Activated CD4-positive, alpha-beta memory T cell treated with anti-CD3 and anti-CD28 coated beads, Interleukin-2, amount 10 ng/mL, durations not matched to agents 7 days and 5 days (primary cell): Measurements from ENCODE around the gene CHD5. TPM values are rescaled to one million over a fixed set of nuclear protein-coding genes. Genes with fewer than 3 reads are reported as not detected.

Experiments
- CTCF ChIA-PET: fragments of 350-600 bp; sonication (Branson Sonifier 250); formaldehyde crosslinking; loops from one replicate; lab custom pipeline; 2021; ENCODE audit warnings: antibody characterized with exemption, inconsistent platforms; lab: Charles Lee
- POLR2A ChIA-PET: fragments of 350-600 bp; sonication (Branson Sonifier 250); formaldehyde crosslinking; loops from one replicate; lab custom pipeline; 2021; ENCODE audit warnings: antibody characterized with exemption; lab: Charles Lee
- DNase-seq: peaks from one replicate; pipeline ENCODE4 v3.0.0-alpha.2; 2020
- H3K27ac Mint-ChIP-seq: one replicate; pipeline ENCODE4 v1.8.0; 2021; ENCODE audit warnings: mild to moderate bottlenecking, mixed read lengths
- H3K27me3 Mint-ChIP-seq: one replicate; pipeline ENCODE4 v1.8.0; 2021; ENCODE audit warnings: mixed read lengths
- H3K36me3 Mint-ChIP-seq: one replicate; pipeline ENCODE4 v1.8.0; 2021; ENCODE audit warnings: low read depth, mixed read lengths
- H3K4me1 Mint-ChIP-seq: one replicate; pipeline ENCODE4 v1.8.0; 2021; ENCODE audit warnings: mixed read lengths
- H3K4me3 Mint-ChIP-seq: one replicate; pipeline ENCODE4 v1.8.0; 2021; ENCODE audit warnings: mild to moderate bottlenecking, mixed read lengths
- H3K9me3 Mint-ChIP-seq: one replicate; pipeline ENCODE4 v1.8.0; 2021; ENCODE audit warnings: mixed read lengths
- total RNA-seq, 2 experiments: library from RNA; stranded (reverse); gene quantifications; one replicate each; pipeline ENCODE4 v1.2.3, GENCODE V29; 2021

CHD5 gene
- total RNA-seq, 2 experiments from 2014 or later: 0.10 to 0.18 TPM

DNA sequence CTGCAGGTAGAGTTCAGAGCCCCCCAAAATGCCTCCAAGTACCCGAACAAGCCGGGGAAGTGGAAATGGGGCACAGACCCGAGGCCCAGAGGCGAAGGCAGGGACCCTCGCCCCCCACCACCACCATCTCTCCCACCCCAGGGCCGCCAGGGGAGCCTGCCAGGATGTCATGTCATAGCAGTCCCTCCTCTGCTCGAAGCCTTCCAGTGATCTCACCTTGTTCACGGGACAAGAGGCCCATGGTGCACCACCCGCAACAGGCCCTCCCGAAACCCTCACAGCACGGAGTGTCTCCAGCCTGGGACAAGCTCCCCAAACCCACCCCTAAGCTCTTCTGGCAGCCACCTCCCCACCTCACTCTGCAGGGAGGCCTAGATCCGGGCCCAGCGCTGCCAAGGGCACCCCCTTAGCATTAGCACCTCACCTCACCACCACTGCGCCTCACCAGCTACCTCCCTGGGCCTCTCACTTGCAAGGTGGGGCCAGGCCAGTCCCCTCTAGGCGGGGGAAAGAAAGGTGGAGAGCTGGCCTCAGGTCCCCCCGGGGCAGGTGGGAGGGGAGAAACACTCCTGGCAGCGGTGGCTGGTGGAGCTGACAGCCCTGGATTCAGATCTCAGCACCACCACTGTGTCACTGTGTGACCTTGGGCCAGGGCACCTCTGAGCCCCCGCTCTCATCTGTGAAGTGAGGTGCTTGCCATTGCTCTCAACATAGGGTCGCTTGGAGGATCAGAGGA, 13.3 kb downstream of the CHD5 start:
- peaks cover 11% of the 10 kb centered on the region for H3K27me3 Mint-ChIP-seq
- DNase-seq: no peak
- ChIA-PET CTCF (no interaction called here), POLR2A (no interaction called here)
- H3K4me3 Mint-ChIP-seq: no peak overlapping the region
- no peak overlapping the region for H3K27ac Mint-ChIP-seq
- no peaks in the 10 kb centered on the region for H3K4me1 Mint-ChIP-seq
- H3K9me3 Mint-ChIP-seq: no peaks in the 10 kb centered on the region
- no peaks in the 10 kb centered on the region for H3K36me3 Mint-ChIP-seq

- Mint-ChIP-seq H3K27ac (no peak overlapping the region), H3K36me3 (no peaks in the 10 kb centered on the region)
Observed at GRCh38 chr1:6166221-6166620, 13.9 kb downstream of the CHD5 start.

DNA sequence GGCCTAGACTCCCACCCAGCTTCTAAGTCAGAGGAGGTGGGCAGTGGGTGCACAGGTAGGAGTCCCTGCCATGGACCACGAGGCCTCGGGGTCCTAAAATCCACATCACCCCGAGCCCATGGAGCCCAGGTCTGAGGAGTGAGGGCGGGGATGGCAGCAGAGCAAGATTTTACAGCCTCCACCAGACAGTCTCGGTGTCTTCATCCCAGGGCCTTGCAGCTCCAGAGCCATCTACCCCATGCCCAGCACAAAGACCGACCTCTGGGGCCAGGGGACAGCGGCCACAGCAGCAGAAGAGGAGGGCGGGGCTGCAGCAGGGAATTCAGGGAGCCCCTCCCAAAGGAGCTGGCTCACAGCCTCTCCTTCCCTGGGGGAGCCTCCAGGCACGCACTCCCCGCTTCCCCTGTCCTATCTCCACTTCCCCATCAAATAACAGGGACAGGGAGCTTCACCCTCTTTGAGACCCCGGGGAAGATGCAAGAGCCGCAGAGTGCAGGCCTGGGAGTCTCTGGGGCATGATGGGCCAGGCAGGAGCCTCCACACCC, 14.6 kb downstream of the CHD5 start:
- Mint-ChIP-seq H3K27ac (no peak overlapping the region), H3K9me3 (no peaks in the 10 kb centered on the region), H3K4me1 (no peaks in the 10 kb centered on the region), H3K36me3 (no peaks in the 10 kb centered on the region), H3K4me3 (no peak overlapping the region), H3K27me3 (peaks cover 13% of the 10 kb centered on the region)
- CTCF ChIA-PET: no interaction called here
- POLR2A ChIA-PET: no interaction called here
- DNase-seq: no peak

More at GRCh38 chr1:6166221-6166620, 13.9 kb downstream of the CHD5 start:
- no peaks in the 10 kb centered on the region for H3K9me3 Mint-ChIP-seq
- H3K27me3 Mint-ChIP-seq: peaks cover 11% of the 10 kb centered on the region
- no peak overlapping the region for H3K4me3 Mint-ChIP-seq
- no peaks in the 10 kb centered on the region for H3K4me1 Mint-ChIP-seq
- POLR2A ChIA-PET: no interaction called here
- DNase-seq: no peak
- CTCF ChIA-PET: no interaction called here

- Mint-ChIP-seq H3K4me1 (no peaks in the 10 kb centered on the region), H3K4me3 (no peak overlapping the region), H3K27ac (no peak overlapping the region), H3K9me3 (no peaks in the 10 kb centered on the region), H3K36me3 (no peaks in the 10 kb centered on the region), H3K27me3 (peaks cover 13% of the 10 kb centered on the region)
- CTCF ChIA-PET: no interaction called here
- POLR2A ChIA-PET: no interaction called here
- DNase-seq: no peak
Observed at GRCh38 chr1:6165027-6165426, 15.1 kb downstream of the CHD5 start.

GRCh38 chr1:6163973-6164617, 16.0 kb downstream of the CHD5 start:
- Mint-ChIP-seq H3K27ac (no peak overlapping the region), H3K4me1 (no peaks in the 10 kb centered on the region), H3K9me3 (no peaks in the 10 kb centered on the region), H3K4me3 (no peak overlapping the region), H3K27me3 (peaks cover 17% of the 10 kb centered on the region), H3K36me3 (no peaks in the 10 kb centered on the region)
- DNase-seq: no peak
- ChIA-PET POLR2A (no interaction called here), CTCF (no interaction called here)

GRCh38 chr1:6163191-6163972, 16.7 kb downstream of the CHD5 start:
- no peak overlapping the region for H3K4me3 Mint-ChIP-seq
- no peaks in the 10 kb centered on the region for H3K36me3 Mint-ChIP-seq
- ChIA-PET POLR2A (no interaction called here), CTCF (no interaction called here)
- no peaks in the 10 kb centered on the region for H3K4me1 Mint-ChIP-seq
- H3K27ac Mint-ChIP-seq: no peak overlapping the region
- H3K27me3 Mint-ChIP-seq: peaks cover 17% of the 10 kb centered on the region
- DNase-seq: no peak
- H3K9me3 Mint-ChIP-seq: no peaks in the 10 kb centered on the region

GRCh38 chr1:6162773-6163172, 17.3 kb downstream of the CHD5 start:
- CTCF ChIA-PET: no interaction called here
- no peak overlapping the region for H3K27ac Mint-ChIP-seq
- H3K27me3 Mint-ChIP-seq: peaks cover 16% of the 10 kb centered on the region
- H3K4me1 Mint-ChIP-seq: peaks cover 2% of the 10 kb centered on the region
- H3K36me3 Mint-ChIP-seq: no peaks in the 10 kb centered on the region
- H3K4me3 Mint-ChIP-seq: no peak overlapping the region
- H3K9me3 Mint-ChIP-seq: no peaks in the 10 kb centered on the region
- no peak for DNase-seq
- POLR2A ChIA-PET: no interaction called here

GRCh38 chr1:6162341-6162740, 17.8 kb downstream of the CHD5 start:
- H3K9me3 Mint-ChIP-seq: no peaks in the 10 kb centered on the region
- H3K4me1 Mint-ChIP-seq: peaks cover 6% of the 10 kb centered on the region
- H3K27ac Mint-ChIP-seq: no peak overlapping the region
- ChIA-PET POLR2A (no interaction called here), CTCF (no interaction called here)
- H3K27me3 Mint-ChIP-seq: peaks cover 12% of the 10 kb centered on the region
- no peak for DNase-seq
- H3K36me3 Mint-ChIP-seq: no peaks in the 10 kb centered on the region
- no peak overlapping the region for H3K4me3 Mint-ChIP-seq

DNA sequence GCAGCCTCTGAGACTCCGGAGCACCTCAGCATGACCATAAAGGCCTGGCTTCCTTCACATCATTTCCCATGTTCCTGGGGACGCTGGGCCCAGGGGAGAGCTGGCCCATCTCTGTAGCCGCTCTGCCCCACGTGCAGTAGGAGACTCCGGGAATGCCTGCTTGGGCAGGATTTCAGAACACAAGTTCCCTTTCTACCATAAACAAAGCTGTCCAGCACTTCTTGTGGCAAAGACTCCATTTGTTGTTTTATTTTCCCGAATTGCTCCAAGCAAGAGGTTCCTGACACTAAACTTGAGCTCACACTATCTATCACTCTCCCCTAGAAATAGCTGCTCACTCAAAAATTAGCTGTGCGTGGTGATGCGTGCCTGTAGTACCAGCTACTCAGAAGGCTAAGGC, 21.9 kb downstream of the CHD5 start:
- no peaks in the 10 kb centered on the region for H3K36me3 Mint-ChIP-seq
- peaks cover 10% of the 10 kb centered on the region for H3K4me1 Mint-ChIP-seq
- CTCF ChIA-PET: interaction anchor here (0.6 kb wide), 1 partner anchor 44 kb away, joined by 3 read pairs; no protein-coding TSS in a partner anchor
- no peak overlapping the region for H3K27ac Mint-ChIP-seq
- H3K9me3 Mint-ChIP-seq: no peaks in the 10 kb centered on the region
- POLR2A ChIA-PET: no interaction called here
- DNase-seq: no peak
- H3K4me3 Mint-ChIP-seq: no peak overlapping the region
- H3K27me3 Mint-ChIP-seq: peaks cover 7% of the 10 kb centered on the region

GRCh38 chr1:6157528-6158174, 22.5 kb downstream of the CHD5 start:
- peak; percentile 21 for DNase-seq

DNA sequence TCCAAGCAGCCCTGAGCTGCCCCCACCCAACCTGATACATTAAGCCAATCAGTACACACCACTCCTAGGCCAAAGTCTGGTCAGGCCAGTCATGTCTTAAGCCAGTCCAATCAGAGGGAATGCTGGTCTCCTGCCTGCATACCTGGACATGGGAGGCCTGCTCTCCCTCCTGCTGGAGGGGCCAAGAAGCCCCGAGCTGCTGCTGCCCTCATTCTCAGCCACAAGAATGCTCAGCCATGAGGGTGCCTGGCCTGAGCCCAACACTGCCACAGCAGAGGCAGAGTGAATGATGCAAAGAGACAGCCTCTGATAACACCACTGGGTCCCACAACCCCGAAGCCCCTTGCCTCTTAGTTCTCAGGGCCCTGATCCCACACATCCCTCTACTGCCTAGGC, 23.0 kb downstream of the CHD5 start:
- Mint-ChIP-seq H3K36me3 (no peaks in the 10 kb centered on the region), H3K9me3 (no peaks in the 10 kb centered on the region), H3K4me1 (peaks cover 10% of the 10 kb centered on the region), H3K27ac (no peak overlapping the region), H3K4me3 (no peak overlapping the region), H3K27me3 (peaks cover 7% of the 10 kb centered on the region)
- ChIA-PET CTCF (no interaction called here), POLR2A (no interaction called here)
- DNase-seq: no peak

More at GRCh38 chr1:6157528-6158174, 22.5 kb downstream of the CHD5 start:
- Mint-ChIP-seq H3K4me3 (no peak overlapping the region), H3K27me3 (peaks cover 7% of the 10 kb centered on the region), H3K9me3 (no peaks in the 10 kb centered on the region), H3K36me3 (no peaks in the 10 kb centered on the region), H3K27ac (no peak overlapping the region), H3K4me1 (peaks cover 10% of the 10 kb centered on the region)
- CTCF ChIA-PET: no interaction called here
- POLR2A ChIA-PET: no interaction called here

GRCh38 chr1:6154525-6155319, 25.4 kb downstream of the CHD5 start:
- no peak overlapping the region for H3K27ac Mint-ChIP-seq
- peaks cover 4% of the 10 kb centered on the region for H3K27me3 Mint-ChIP-seq
- no peaks in the 10 kb centered on the region for H3K9me3 Mint-ChIP-seq
- ChIA-PET CTCF (interaction anchor here (0.7 kb wide), 1 partner anchor 31 kb away, joined by 3 read pairs; no protein-coding TSS in a partner anchor), POLR2A (no interaction called here)
- H3K4me3 Mint-ChIP-seq: no peak overlapping the region
- H3K4me1 Mint-ChIP-seq: peaks cover 10% of the 10 kb centered on the region
- no peaks in the 10 kb centered on the region for H3K36me3 Mint-ChIP-seq
- no peak for DNase-seq
